IPS DF 6.9 (cell line): Measurements from ENCODE around the gene CD80.

Experiments
- DNase-seq: peaks from one replicate; pipeline ENCODE4 v3.0.0-alpha.2; 2013; ENCODE audit warnings: low read depth, low spot score
- H3K27ac ChIP-seq: one replicate; pipeline ENCODE4 v1.5.1; 2013; ENCODE audit warnings: low read length, control low read depth
- H3K27me3 ChIP-seq: 2 replicates; pipeline ENCODE4 v1.6.1; 2013; ENCODE audit warnings: mild to moderate bottlenecking, low read length; ENCODE audit not compliant: control insufficient read depth, insufficient read depth
- H3K36me3 ChIP-seq: 2 replicates; pipeline ENCODE4 v1.6.1; 2013; ENCODE audit warnings: low read length; ENCODE audit not compliant: control insufficient read depth, insufficient read depth
- H3K4me1 ChIP-seq: 2 replicates; pipeline ENCODE4 v1.6.1; 2013; ENCODE audit warnings: low read length; ENCODE audit not compliant: control insufficient read depth, insufficient read depth
- H3K4me3 ChIP-seq: 2 replicates; pipeline ENCODE4 v1.5.1; 2013; ENCODE audit warnings: mild to moderate bottlenecking, low read length
- H3K9me3 ChIP-seq: 2 replicates; pipeline ENCODE4 v1.6.1; 2013; ENCODE audit warnings: low read length, inconsistent platforms; ENCODE audit not compliant: control insufficient read depth, insufficient read depth
- WGBS: extraction: QIAGEN DNeasy Blood & Tissue Kit; methylation state at CpG from one replicate; pipeline ENCODE4 v1.1.7; 2013; ENCODE audit warnings: mixed read lengths, missing lambda C conversion rate; ENCODE audit not compliant: insufficient read length, insufficient coverage; 5-methylcytosine and 5-hydroxymethylcytosine counted together

Gene CD80, protein sequence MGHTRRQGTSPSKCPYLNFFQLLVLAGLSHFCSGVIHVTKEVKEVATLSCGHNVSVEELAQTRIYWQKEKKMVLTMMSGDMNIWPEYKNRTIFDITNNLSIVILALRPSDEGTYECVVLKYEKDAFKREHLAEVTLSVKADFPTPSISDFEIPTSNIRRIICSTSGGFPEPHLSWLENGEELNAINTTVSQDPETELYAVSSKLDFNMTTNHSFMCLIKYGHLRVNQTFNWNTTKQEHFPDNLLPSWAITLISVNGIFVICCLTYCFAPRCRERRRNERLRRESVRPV

DNA sequence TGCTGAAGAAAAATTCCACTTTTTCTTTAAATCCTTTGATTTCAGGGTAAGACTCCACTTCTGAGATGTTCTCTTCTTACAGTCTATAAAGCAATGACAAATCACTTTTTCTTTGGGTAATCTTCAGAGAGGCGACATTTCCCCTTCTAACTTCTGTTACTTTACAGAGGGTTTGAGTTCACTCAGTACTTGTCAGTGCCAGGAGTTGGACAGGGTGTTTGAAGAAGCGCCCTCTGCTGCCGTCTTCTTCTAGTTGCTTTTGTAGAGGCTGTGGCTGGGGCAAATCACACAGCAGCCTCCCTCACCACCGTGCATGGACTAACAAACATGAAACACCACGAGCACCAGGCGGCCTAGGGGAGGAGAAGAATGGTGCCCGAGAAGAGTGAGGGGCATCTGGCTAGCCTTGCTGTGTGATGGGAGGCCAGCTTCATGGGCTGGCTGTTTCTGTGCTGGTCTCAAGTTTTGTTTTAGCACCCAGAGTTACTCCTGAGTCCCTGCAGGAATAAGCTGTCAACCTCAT lies at the start of gene CD80:
Gene CD80 (minus strand): TSS at position 174 of the 523 bp plus-strand sequence. CDS start 1,886 bp downstream, outside the sequence.
- no CpG with 5 or more reads among the region's 7 CpGs for WGBS
- Histone ChIP-seq H3K9me3 (no peaks in the 10 kb centered on the region), H3K27me3 (no peaks in the 10 kb centered on the region), H3K4me3 (no peak within 1 kb of the TSS), H3K4me1 (no peaks in the 10 kb centered on the region), H3K27ac (no peak within 1 kb of the TSS), H3K36me3 (no peaks in the 10 kb centered on the region)
- DNase-seq, result peak; percentile 43

DNA sequence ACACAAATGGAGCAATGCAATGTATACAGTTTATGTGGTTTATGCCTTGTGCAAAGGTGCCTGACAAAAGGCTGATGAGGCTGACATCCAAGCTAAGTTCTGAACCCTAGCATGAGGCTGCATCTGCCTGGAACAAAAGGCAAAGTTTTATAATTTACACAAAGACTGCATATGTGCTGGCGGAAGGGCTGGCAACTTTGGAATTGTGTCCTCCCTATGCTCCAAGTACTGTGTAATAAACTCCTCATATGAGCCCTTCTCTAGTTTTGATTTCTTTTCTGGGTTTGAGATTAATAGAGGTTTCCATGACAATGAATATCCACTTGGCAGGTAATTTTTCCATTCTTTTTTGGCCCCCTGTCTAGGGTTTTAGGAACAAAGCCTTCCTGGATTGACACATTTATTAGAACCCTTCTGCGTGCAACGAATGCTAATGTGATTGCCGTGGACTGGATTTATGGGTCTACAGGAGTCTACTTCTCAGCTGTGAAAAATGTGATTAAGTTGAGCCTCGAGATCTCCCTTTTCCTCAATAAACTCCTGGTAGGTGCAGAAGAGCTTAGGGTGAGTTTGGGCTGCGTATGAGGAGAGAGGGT lies 49.1 kb upstream of the CD80 start:
- WGBS, result no CpG with 5 or more reads among the region's 6 CpGs
- H3K4me3 ChIP-seq, result no peak overlapping the region
- no peaks in the 10 kb centered on the region for H3K27me3 ChIP-seq
- no peaks in the 10 kb centered on the region for H3K36me3 ChIP-seq
- H3K27ac ChIP-seq, result no peak overlapping the region
- no peaks in the 10 kb centered on the region for H3K9me3 ChIP-seq
- no peak for DNase-seq
- no peaks in the 10 kb centered on the region for H3K4me1 ChIP-seq

DNA sequence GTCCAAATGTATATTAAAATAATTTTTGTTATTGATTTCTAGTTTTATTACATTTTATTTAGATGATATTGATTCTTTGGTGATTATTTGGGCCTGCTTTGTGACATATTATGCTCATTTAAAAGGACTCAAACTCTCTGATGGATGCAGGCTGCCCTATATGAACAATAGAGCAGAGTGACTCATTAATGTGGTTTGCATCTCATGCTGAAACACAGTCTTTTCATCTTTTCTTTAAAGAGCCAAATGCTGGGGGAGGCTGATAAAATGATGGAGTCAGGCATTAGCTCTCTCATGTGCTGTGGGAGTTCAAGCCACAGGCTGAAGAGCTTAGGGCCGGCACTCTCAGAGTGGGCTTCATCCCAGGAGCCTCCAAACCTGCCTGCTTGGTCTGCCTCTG lies 45.5 kb upstream of the CD80 start:
- Histone ChIP-seq H3K27me3 (no peaks in the 10 kb centered on the region), H3K27ac (no peak overlapping the region), H3K4me3 (no peak overlapping the region), H3K36me3 (no peaks in the 10 kb centered on the region), H3K9me3 (no peaks in the 10 kb centered on the region), H3K4me1 (no peaks in the 10 kb centered on the region)
- DNase-seq, result no peak
- WGBS, result no CpG with 5 or more reads among the region's 1 CpG

DNA sequence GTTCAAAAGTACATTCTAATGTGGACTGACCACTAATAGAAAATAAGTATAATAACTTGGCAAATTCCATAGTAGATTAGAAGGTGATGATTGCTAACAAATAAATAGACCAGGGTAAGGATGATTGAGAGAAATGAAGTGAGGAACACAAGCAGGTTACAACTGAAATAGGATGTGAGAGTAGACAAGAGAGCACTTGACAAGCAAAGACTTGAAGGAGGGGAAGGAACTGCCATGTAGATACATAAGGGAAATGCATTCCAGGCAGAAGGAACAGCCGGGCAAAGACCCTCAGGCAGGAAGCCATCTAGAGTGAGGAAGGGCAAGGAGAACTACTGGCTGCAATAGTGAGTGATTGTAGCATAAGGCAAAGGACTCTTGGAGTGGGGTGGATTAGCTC lies 43.3 kb upstream of the CD80 start:
- H3K27me3 ChIP-seq, result peaks cover 2% of the 10 kb centered on the region
- no peak for DNase-seq

DNA sequence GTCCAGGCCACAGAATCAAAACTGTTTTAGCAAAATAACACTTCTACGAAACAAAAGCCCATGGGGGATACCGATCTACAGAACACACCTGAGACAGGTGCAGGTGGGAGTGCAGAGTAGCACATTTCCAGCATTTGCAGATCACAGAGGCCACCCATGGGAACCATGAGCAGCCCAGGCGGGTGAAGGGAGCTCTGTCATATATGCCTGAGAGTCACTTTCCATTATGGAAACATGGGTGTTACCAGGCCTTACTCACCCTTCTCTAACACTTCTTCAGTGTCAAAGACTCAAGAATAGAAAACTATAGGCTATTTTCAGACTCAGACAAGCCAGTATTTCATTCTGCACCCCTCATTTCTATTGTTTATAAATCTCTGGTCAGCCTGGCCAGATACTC lies 41.7 kb upstream of the CD80 start:
- Histone ChIP-seq H3K4me1 (no peaks in the 10 kb centered on the region), H3K27ac (no peak overlapping the region), H3K4me3 (no peak overlapping the region), H3K27me3 (peaks cover 2% of the 10 kb centered on the region), H3K36me3 (no peaks in the 10 kb centered on the region), H3K9me3 (no peaks in the 10 kb centered on the region)
- whole genome bisulfite sequencing, result no CpG with 5 or more reads among the region's 3 CpGs
- no peak for DNase-seq

More for the DNA sequence above, 43.3 kb upstream of the CD80 start:
- no peak overlapping the region for H3K4me3 ChIP-seq
- WGBS, result no CpG with 5 or more reads among the region's 1 CpG
- no peaks in the 10 kb centered on the region for H3K36me3 ChIP-seq
- H3K9me3 ChIP-seq, result no peaks in the 10 kb centered on the region
- no peak overlapping the region for H3K27ac ChIP-seq
- no peaks in the 10 kb centered on the region for H3K4me1 ChIP-seq

DNA sequence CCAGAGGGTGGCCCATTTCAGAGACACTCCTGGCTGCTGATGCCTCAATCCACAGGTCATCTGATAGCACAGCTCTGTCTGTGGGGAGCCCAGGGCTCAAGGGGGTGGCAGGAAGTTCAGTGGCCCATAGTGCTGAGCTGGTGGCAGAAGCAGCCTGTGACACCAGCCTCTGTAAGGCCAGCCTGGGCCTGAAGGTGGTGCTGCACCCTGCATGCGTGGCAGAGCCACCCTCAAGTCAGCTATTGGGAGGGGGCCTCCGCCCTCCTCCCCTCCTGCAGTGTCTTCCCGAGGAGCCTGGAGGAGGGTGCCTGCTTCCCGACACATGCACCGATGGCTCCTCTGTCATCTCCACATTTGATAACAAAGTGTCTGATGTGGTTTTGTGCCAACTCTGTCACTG lies 41.3 kb upstream of the CD80 start:
- no peak overlapping the region for H3K27ac ChIP-seq
- WGBS, result no CpG with 5 or more reads among the region's 5 CpGs
- H3K36me3 ChIP-seq, result no peaks in the 10 kb centered on the region
- H3K4me3 ChIP-seq, result no peak overlapping the region
- no peaks in the 10 kb centered on the region for H3K9me3 ChIP-seq
- no peak for DNase-seq
- H3K27me3 ChIP-seq, result peaks cover 2% of the 10 kb centered on the region
- H3K4me1 ChIP-seq, result no peaks in the 10 kb centered on the region

DNA sequence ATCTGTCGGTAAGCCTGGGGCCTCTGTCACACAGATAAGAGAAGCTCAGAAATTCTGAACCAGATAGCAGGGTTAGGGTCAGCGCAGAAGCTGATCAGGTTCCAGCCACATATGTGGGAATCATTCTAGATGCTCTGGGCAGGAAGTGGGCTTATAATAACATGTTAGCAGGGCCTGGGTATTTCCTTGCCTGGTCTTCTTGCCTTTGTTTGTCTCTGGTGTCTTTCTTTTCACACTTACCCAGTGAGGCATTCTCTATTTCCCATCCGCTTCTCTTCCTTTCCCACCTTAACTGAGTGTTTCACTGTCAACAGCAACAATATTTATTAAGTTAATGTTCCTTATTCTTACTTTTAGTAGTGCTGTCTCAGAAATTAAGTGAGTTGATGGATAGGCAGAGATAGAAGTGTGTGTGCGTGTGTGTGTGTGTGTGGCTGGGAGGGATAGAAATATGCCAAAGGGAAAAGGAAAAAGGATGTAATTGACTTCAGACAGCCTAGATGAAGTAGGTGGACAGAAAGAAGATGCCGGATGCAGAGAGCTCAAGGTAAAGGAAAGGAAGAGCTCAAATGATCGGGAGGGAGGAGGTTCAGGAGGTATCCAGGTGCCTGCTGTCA lies 40.3 kb upstream of the CD80 start:
- H3K36me3 ChIP-seq, result no peaks in the 10 kb centered on the region
- H3K4me3 ChIP-seq, result no peak overlapping the region
- H3K27ac ChIP-seq, result no peak overlapping the region
- H3K4me1 ChIP-seq, result no peaks in the 10 kb centered on the region
- H3K9me3 ChIP-seq, result no peaks in the 10 kb centered on the region
- WGBS, result no CpG with 5 or more reads among the region's 6 CpGs
- no peak for DNase-seq
- H3K27me3 ChIP-seq, result peaks cover 2% of the 10 kb centered on the region

DNA sequence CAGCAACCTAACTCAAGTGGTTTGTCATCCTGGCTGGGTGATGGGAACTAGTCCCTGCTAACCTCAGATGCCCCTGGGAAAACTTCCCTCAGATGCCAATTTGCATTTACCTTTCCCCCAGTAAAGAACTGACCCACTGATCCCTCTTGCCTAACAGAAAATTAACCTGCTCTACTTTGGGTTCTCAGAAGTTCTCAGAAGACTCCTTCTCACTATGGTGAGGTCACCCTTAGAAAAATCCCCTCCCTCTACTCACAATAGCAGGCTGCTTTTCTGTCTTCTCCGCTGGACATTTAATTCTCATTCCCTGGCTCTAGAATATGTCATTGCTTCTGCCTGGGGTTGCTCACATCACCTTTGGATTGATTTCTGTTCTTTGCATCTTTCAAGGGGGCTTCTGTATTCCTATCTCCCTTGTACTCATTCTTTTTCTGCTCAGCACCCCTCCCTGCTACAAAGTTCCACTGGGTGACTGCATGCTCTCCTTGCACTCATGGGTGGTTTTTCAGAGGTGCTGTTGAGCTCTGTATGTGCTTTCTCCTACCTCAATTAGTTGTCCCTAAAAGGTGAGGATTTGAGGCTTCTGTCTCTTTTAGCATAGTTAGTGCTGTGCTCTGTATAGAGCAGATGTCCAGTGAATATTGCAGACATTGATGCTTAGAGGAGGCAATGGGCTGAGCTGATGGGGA lies 39.1 kb upstream of the CD80 start:
- DNase-seq, result no peak
- H3K27ac ChIP-seq, result no peak overlapping the region
- H3K36me3 ChIP-seq, result no peaks in the 10 kb centered on the region
- peaks cover 2% of the 10 kb centered on the region for H3K27me3 ChIP-seq
- no peaks in the 10 kb centered on the region for H3K4me1 ChIP-seq
- H3K9me3 ChIP-seq, result no peaks in the 10 kb centered on the region
- no CpG with 5 or more reads among the region's 1 CpG for WGBS
- no peak overlapping the region for H3K4me3 ChIP-seq

DNA sequence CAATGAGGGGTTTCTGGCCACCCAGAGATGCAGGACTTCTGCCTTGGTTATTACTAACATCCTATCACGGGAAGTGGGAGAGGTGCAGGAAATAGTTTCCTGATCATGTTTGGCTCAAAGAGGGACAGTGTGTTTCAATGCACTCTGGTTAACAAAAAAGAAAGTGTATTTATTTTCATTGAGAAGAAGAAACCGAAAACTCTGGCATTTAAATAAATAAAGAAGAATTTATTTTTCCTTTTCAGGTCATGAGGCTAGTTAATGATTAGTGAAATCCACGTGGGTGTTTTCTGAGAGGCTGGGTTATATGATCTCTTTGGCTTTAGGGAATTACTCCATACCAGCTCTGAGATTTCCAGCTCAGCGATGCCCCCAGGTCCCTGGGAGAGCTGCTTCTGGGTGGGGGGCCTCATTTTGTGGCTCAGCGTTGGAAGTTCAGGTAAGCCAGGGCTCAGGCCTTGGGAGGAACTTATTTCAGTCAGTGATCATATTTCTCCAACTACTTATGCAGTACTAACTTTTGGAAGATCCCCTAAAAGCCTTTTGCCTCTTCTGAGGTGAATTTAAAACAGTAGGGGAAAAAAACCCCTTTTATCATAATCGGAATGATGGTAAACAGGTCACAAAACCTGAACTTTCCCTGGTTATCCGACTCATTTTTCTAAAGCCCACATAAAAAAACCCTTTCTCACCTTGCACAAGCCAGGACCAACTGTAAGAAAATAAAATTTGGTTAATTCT lies 38.3 kb upstream of the CD80 start, which contains the start of gene PLA1A:
Gene PLA1A (plus strand): TSS at position 338 of the 741 bp plus-strand sequence. CDS start 29 bp downstream, at position 367.
- Histone ChIP-seq H3K4me1 (no peaks in the 10 kb centered on the region), H3K27ac (no peak within 1 kb of the TSS), H3K4me3 (no peak within 1 kb of the TSS), H3K36me3 (no peaks in the 10 kb centered on the region), H3K9me3 (no peaks in the 10 kb centered on the region), H3K27me3 (peaks cover 2% of the 10 kb centered on the region)
- no peak for DNase-seq
- WGBS, result no CpG with 5 or more reads among the region's 7 CpGs

DNA sequence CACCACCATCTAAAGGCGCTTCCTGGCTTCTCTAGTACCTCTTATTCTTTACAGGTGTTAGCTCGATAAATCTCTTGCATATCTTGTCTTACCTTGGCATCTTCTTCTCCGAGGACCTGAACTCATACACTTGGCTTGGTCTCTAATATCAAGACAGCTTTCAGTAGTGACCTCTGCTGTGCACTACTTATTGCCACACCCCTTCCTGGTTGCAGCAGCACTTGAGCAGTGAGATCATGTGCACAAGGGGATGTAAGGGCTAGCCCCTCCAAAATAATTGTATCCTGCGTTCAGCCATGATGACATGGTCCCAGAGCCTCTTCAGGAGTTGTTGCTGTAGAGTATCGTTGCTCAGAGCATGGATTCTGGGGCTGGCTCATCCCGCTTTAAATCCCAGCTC lies 37.0 kb upstream of the CD80 start:
- H3K4me3 ChIP-seq, result no peak overlapping the region
- peaks cover 2% of the 10 kb centered on the region for H3K27me3 ChIP-seq
- no peak overlapping the region for H3K27ac ChIP-seq
- no peaks in the 10 kb centered on the region for H3K36me3 ChIP-seq
- H3K9me3 ChIP-seq, result no peaks in the 10 kb centered on the region
- no peaks in the 10 kb centered on the region for H3K4me1 ChIP-seq
- no peak for DNase-seq
- WGBS, result no CpG with 5 or more reads among the region's 6 CpGs
